ENCODE measurements around the gene CRYL1.

- TF ChIP-seq POLR2AphosphoS5 (IDR thresholded peaks at IDR 0.05; ENCODE audit: low read depth, low read length) (no peak), EP300 (IDR thresholded peaks at IDR 0.05; ENCODE audit: borderline replicate concordance in 1 of 2, low read depth in 1 of 2, low read length in 1 of 2) (no peak)
These were observed 162.1 kb downstream of the CRYL1 start for GRCh38 chr13:20363603-20364002.

Data from SK-N-SH (cell line).